T47D (cell line): ENCODE measurements around the gene IL4R.

Experiments
- DNase-seq, 2 experiments: peaks; one replicate each; pipeline versions ENCODE4 v3.0.0 to v3.0.0-alpha.2; 2011 to 2012; ENCODE audit warnings: low read depth in 1 of 2, low spot score in 1 of 2
- JUND ChIP-seq: IDR thresholded peaks from 2 replicates; pipeline ENCODE4 v1.6.1; 2012; ENCODE audit warnings: low read depth
- in situ Hi-C: cut with HindIII; loops from 2 replicates; pipeline ENCODE4 v1.10.0; 2016; ENCODE audit warnings: low sequenced_read_pairs, low pct_unique_long_range_greater_than_20kb

IL4R gene

GRCh38 chr16:27377666-27378485, 64.1 kb downstream of the IL4R start:
- in situ Hi-C loops, result no loop called here
- no peak for DNase-seq

GRCh38 chr16:27378871-27379481, 65.2 kb downstream of the IL4R start:
- no peak for DNase-seq
- TF ChIP-seq JUND, result no peak
- in situ Hi-C loops, result no loop called here

More at GRCh38 chr16:27377666-27378485, 64.1 kb downstream of the IL4R start:
- no peak for TF ChIP-seq JUND

- TF ChIP-seq JUND, result no peak
- in situ Hi-C loops, result no loop called here
- DNase-seq, result no peak
Observed at GRCh38 chr16:27379919-27380318, 66.1 kb downstream of the IL4R start.

DNA sequence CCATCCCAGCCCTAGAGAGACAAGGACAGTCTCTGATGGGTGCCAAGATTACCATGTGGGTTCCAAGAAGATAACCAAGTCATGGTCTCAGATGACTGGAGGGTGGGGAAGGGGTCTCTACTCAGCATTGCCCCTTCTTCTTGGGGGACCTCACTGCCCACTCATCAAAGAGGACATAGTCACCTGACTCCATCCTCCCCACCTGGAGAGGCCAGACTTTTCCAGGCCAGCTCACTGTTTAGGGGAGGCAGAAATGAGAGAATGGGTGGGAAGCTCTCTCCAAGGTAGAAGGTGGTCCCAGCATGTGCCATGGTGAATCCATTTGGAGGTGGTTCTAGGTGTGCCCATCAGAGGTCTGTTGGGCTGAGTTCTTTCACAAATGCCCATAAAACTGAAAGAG, 67.5 kb downstream of the IL4R start:
- no peak for TF ChIP-seq JUND
- in situ Hi-C loops, result no loop called here
- DNase-seq, result no peak

- in situ Hi-C loops, result no loop called here
- TF ChIP-seq JUND, result no peak
- no peak for DNase-seq
Observed at GRCh38 chr16:27381974-27382855, 68.4 kb downstream of the IL4R start.

DNA sequence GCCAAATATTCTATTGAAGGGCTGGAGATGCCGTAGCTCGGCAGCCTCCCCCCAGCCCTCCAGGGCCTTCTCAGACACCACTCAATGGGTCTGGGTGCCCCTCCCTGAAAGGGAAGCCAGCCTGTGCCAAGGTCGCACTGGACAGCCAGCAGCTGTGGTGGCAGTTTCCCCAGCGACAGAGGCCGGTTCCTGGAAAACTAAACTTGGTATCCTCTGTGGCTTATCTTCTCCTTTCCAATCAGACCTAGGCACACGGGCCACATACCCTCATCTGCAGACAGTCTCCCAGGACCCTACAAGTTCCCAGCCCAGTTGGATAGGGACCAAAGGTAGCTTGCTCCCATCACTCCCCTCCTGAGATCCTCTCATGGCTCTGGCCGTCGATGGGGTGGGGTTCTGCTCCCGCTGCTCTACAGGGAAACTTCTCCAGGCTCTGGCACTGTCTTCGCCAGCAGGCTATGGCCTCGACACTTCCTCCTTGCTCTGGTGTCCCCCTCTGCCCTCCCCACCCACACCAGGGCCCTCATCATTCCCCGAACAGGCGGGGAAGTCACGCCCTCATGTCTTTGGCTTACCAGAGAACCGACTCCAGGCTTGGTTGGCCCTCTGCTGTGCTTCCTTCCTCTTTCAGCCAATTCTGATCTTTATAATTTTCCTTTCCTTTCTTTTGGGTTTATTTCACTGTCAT, 69.9 kb downstream of the IL4R start:
- DNase-seq, result no peak
- no peak for TF ChIP-seq JUND
- in situ Hi-C loops, result no loop called here

DNA sequence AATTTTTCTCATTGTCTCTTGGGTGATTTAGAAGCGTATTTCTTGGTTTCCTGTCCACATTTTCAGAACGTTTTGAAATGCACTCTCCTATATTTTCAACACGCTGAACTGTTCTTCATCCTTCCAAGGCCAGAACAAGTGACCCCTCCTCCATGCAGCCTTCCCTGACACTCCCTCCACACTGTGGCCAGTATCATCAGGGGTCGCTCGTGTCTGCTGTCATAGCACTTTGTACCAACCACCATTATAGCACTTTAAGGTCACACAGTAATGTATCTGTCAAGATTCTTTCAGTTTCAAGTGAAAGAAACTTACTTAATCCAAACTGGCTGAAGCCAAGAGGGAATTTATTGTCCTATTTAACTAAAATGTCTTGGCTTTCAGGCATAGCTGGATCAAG, 70.7 kb downstream of the IL4R start:
- no peak for TF ChIP-seq JUND
- DNase-seq, result no peak
- in situ Hi-C loops, result no loop called here

- in situ Hi-C loops, result no loop called here
- no peak for DNase-seq
- TF ChIP-seq JUND, result no peak
Observed at GRCh38 chr16:27385398-27385797, 71.6 kb downstream of the IL4R start.

- no peak for TF ChIP-seq JUND
- no peak for DNase-seq
- in situ Hi-C loops, result no loop called here
Observed at GRCh38 chr16:27386674-27387073, 72.9 kb downstream of the IL4R start.

DNA sequence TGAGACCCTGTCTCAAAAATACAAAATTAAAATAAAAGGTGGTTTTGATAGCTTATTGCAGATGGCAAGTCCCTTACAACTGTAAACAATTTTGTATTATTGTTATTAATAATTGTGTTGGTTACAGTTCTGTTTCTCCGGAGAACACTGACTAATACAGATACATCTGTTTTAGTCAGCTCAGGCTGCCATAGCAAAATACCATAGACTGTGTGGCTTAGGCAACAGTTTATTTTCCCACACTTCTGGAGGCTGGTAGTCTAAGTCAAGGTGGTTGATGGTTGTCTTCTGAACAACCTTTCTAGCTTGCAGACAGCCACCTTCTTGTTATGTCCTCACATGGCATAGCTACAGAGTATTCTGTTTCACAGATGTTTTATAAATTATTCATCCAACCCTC, 74.0 kb downstream of the IL4R start:
- in situ Hi-C loops, result no loop called here
- DNase-seq, result no peak
- TF ChIP-seq JUND, result no peak

DNA sequence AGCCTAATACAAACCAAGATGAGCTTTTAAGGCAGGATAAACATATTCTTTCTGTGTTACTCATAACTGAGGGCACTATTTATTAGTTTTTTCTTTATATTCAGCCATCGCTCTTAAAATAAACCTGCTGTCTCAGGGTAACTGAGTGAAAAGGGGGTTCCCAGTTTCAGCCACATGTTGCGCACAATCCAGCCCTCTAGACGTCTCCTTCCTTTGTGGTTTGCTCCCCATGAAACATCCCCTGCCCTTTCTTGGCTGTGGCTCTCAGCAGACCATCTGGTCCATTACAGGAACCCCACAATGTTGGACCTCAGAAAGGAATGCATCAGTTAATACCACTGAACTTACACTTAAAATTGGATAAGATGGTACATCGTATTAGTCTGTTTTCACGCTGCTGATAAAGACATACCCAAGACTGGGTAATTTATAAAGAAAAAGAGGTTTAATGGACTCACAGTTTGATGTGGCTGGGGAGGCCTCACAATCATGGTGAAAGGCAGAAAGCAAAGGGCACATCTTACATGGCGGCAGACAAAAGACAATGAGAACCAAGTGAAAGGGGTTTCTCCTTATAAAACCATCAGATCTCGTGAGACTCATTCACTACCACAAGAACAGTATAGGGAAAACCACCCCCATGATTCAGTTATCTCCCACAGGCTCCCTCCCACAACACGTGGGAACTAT, 75.6 kb downstream of the IL4R start:
- no peak for DNase-seq
- in situ Hi-C loops, result no loop called here
- no peak for TF ChIP-seq JUND

DNA sequence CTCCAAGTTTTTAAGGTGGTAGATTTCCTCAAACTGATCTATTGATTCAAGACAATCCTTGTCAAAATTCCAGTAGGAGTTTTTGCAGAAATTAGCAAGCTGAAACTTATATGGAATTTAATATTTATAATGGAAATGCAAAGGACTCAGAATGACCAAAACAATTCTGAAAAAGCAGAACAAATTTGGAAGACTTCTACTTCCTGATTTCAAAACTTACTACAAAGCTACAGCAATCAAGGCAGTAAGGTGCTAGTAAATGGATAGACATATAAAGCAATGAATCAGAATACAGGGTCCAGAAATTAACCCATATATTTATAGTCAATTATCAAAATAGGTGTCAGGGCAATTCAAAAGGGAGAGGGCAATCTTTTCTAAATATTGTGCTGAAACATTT, 76.4 kb downstream of the IL4R start:
- in situ Hi-C loops, result no loop called here
- no peak for DNase-seq
- no peak for TF ChIP-seq JUND
